ENCODE data around the gene APOL2. TPM values are rescaled to one million over a fixed set of nuclear protein-coding genes. Genes with fewer than 3 reads are reported as not detected.

The APOL2 gene
- total RNA-seq, 1 donor from 2014 or later: 19.3 TPM

DNA sequence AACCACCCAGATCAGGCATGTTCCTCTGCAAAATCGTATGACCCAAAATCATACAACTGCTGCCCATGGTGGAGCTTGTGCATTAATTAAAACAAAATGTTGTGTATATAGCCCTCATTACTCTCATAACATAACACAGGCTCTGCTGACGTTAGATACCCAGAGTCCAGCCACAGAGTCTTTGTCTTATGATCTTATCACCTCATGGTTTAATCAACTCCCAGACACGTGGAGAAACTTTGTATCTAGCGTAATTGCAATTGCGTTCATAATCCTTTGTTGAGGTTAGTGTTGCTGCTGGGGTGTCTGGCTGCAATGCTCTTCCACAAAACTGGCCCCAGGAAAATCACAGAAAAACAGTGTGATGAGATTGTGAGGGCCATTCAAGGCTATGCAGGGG is 8.6 kb upstream of the APOL2 start:
- no peak for DNase-seq (ENCODE audit: low spot score, unreplicated experiment)
- Mint-ChIP-seq H3K27me3 (no peaks in the 10 kb centered on the region), H3K27ac (no peak overlapping the region), H3K9me3 (ENCODE audit: low read depth) (peaks cover 10% of the 10 kb centered on the region), H3K4me1 (ENCODE audit: low read depth) (no peaks in the 10 kb centered on the region), H3K4me3 (ENCODE audit: low read depth) (no peak overlapping the region), H3K36me3 (ENCODE audit: insufficient read depth) (no peaks in the 10 kb centered on the region)
- TF ChIP-seq CTCF (IDR thresholded peaks at IDR 0.05; ENCODE audit: unreplicated experiment): no peak

GRCh38 chr22:36246718-36247117 is 7.4 kb upstream of the APOL2 start:
- no peaks in the 10 kb centered on the region for H3K36me3 Mint-ChIP-seq (ENCODE audit: insufficient read depth)
- TF ChIP-seq CTCF (IDR thresholded peaks at IDR 0.05; ENCODE audit: unreplicated experiment): no peak

GRCh38 chr22:36245805-36246356 is 6.6 kb upstream of the APOL2 start:
- Mint-ChIP-seq H3K27ac (no peak overlapping the region), H3K4me1 (ENCODE audit: low read depth) (no peaks in the 10 kb centered on the region), H3K4me3 (ENCODE audit: low read depth) (no peak overlapping the region), H3K9me3 (ENCODE audit: low read depth) (peaks cover 10% of the 10 kb centered on the region), H3K36me3 (ENCODE audit: insufficient read depth) (no peaks in the 10 kb centered on the region), H3K27me3 (no peaks in the 10 kb centered on the region)
- no peak for TF ChIP-seq CTCF (IDR thresholded peaks at IDR 0.05; ENCODE audit: unreplicated experiment)
- DNase-seq (ENCODE audit: low spot score, unreplicated experiment): no peak

More at GRCh38 chr22:36246718-36247117, 7.4 kb upstream of the APOL2 start:
- Mint-ChIP-seq H3K9me3 (ENCODE audit: low read depth) (peaks cover 10% of the 10 kb centered on the region), H3K27ac (no peak overlapping the region), H3K27me3 (no peaks in the 10 kb centered on the region), H3K4me1 (ENCODE audit: low read depth) (no peaks in the 10 kb centered on the region), H3K4me3 (ENCODE audit: low read depth) (no peak overlapping the region)
- DNase-seq (ENCODE audit: low spot score, unreplicated experiment): no peak

DNA sequence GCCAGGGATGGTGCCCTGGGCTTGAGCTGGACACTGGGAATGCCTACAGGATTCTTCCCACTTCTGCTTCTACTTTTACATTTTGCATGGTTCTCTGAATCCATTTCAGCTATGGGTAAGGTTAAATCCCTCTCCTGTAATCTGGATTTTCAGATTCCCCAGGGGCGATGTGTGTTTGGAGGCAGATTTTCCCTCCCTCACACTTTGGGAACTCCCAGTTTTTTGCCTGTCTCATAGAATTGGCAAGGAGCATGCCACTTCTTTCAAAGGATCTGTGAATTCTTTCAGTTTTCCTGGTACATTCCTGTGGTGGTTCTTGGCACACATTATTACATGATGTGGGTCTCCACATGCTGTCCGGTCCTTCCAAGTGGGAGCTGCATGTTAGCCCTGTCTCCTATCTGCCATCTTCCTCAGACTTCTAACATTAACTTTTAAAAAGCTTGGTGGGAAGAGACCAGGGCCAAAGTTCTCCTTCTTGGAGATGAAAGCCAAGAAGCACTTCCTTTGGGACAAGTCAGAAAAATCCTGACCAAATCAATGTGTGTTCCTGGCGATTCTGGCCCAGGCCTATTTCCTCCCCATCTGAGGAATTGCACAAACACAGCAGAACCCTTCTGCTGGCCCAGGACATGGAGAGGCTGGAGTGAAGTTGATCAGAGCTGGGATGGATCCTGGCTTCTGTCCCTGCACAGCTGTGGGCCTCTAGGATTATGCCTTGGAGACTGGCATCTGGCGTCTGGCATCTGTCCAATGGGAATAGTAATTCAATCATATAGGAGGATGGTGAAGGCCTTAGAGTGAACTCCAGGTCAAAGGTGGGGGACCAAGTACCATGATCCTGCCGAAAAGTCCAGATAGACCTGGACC is 5.4 kb upstream of the APOL2 start:
- Mint-ChIP-seq H3K27ac (no peak overlapping the region), H3K4me3 (ENCODE audit: low read depth) (no peak overlapping the region), H3K4me1 (ENCODE audit: low read depth) (peaks cover 1% of the 10 kb centered on the region), H3K9me3 (ENCODE audit: low read depth) (peaks cover 10% of the 10 kb centered on the region), H3K27me3 (no peaks in the 10 kb centered on the region), H3K36me3 (ENCODE audit: insufficient read depth) (no peaks in the 10 kb centered on the region)
- no peak for DNase-seq (ENCODE audit: low spot score, unreplicated experiment)
- no peak for TF ChIP-seq CTCF (IDR thresholded peaks at IDR 0.05; ENCODE audit: unreplicated experiment)

GRCh38 chr22:36243986-36244385 is 4.7 kb upstream of the APOL2 start:
- no peak overlapping the region for H3K27ac Mint-ChIP-seq
- peaks cover 7% of the 10 kb centered on the region for H3K9me3 Mint-ChIP-seq (ENCODE audit: low read depth)
- no peak for TF ChIP-seq CTCF (IDR thresholded peaks at IDR 0.05; ENCODE audit: unreplicated experiment)
- H3K27me3 Mint-ChIP-seq: no peaks in the 10 kb centered on the region
- no peak overlapping the region for H3K4me3 Mint-ChIP-seq (ENCODE audit: low read depth)
- peaks cover 8% of the 10 kb centered on the region for H3K4me1 Mint-ChIP-seq (ENCODE audit: low read depth)
- H3K36me3 Mint-ChIP-seq (ENCODE audit: insufficient read depth): no peaks in the 10 kb centered on the region
- no peak for DNase-seq (ENCODE audit: low spot score, unreplicated experiment)

Data from progenitor cell of endocrine pancreas (in vitro differentiated cells).